Stimulated activated CD4-positive, alpha-beta T cell treated with anti-CD3 and anti-CD28 coated beads, Interleukin-15, amount 100 ng/mL, for 48 hours (primary cell): ENCODE measurements around the gene MICAL3.
"Not testable (repeated sequence)": the region's sequence is repeated elsewhere in the genome, so short reads cannot be mapped to it uniquely, and the experiment has no call there.

Experiments used
- DNase-seq, 2 donors: peaks; one replicate each; pipeline ENCODE4 v3.0.0-alpha.2; 2020; ENCODE audit warnings: low read depth in 2 of 2

Gene MICAL3

DNA sequence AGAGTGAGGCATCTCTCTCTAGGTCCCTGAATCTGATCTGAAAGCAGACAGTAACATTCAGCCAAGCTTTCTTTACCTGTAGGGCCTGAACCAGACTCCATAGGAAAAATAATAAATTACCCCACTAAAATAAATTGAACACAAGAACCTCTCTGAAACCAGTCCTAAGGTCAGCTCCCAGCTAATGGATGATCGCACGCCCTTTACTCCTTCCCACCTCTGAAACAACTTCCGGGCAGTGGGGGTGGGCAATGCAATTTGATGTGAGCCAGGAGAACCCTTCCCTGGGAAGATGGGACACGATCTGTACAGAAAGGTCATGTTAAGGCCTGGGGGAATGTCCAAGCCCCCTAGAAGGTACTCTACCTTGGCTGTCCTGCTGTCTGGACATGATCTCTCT, 71.2 kb downstream of the MICAL3 start:
- no peak for DNase-seq

DNA sequence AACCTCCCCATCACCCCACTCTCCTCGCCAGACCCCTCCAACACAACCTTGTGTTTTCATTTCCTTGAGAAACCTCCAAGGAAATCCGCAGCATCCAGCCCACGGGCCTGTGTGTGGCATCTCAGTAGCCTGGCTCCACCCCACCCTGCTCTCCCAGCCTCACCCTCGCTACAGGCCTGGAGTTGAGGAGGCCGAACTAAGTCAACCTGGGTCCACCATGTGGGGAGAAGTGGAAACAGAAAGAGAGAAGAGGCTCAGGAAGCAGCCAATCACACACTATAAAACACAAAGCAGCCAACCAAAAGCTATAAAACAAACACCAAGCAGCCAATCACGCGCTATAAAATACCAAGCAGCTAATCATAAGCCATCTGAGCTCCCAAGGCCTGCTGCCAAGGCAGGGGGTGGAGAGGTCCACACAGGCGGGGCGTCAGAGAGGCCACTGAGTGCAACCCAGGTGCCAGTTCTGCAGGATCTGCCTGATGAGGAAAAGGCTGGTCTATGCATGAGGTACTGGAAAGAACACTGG, 72.0 kb downstream of the MICAL3 start:
- DNase-seq: no peak

DNA sequence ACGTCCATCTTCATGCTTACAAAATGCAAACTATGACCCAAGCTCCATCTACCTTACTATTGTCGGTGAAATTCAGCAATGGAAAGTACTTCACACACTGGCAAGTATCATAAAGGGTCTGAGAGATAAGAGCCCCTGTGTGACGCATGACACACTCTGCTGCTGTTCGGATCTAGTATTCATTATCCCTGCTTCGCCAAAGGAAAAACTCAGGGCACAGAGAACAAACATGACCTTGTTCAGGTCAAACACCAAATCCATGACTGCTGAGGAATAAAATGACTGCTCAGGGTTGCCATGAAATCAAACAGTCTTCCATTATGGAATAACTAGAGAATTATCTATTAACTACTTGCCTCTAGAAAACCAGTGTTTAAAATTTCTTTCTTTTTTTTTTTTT, 73.0 kb downstream of the MICAL3 start:
- DNase-seq: no peak

DNA sequence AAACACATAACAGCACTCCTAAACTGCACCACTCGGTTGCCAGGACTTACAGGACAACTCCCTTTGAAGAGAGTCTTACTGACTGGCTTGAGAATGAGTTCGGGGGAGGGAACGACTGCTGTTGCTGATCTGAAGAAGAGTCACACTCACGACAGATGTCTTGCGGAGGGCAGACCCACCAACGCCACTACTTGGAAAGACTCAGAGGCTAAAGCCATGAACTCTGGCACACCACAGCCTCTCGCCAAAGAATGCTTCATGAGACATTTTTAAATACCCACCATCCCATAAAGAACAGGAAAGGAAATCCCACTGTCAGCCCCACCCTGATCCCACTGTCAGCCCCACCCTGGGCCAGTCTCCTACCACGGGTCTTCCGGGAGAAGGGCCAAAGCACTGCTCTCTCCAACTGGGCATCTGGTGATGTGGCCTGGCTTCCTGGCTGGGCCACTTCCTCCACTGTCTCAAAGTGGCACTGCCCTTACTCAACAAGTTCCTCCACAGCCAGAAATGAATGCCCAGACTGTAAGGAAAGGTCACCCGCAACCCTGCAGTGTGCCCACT, 73.6 kb downstream of the MICAL3 start:
- no peak for DNase-seq

DNA sequence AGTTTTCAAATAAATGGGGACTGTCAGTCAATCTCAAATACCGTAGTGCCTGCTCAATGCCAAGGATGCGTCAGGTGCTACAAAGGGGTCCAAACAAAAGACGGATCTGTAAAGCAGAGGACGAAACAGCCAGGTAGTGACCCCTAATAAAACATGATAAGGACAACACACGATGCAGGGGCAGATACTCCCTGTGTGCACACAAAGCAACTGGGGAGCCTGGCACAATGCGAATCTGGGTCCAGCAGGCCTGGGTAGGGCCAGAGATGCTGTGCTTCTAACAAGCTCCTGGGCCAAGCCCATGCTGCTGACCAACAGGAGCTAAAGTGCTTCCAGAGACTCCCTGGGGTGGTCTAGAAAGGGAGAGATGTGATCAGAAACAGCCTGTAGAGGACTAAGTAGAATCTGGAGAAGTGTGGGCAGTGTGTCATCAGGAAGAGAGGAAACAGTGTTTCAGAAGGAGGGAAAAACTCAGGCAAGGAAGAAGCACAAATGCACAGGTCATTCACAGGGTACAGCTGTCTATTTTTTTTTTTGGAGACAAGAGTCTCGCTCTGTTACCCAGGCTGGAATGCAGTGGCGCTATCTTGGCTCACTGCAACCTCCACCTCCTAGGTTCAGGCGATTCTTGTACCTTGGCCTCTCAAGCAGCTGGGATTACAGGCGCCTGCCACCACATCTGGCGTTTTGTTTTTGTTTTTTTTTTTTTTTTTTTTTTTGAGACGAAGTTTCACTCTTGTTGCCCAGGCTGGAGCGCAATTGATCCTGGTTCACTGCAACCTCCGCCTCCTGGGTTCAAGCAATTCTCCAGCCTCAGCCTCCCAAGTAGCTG, 74.5 kb downstream of the MICAL3 start:
- no peak for DNase-seq

DNA sequence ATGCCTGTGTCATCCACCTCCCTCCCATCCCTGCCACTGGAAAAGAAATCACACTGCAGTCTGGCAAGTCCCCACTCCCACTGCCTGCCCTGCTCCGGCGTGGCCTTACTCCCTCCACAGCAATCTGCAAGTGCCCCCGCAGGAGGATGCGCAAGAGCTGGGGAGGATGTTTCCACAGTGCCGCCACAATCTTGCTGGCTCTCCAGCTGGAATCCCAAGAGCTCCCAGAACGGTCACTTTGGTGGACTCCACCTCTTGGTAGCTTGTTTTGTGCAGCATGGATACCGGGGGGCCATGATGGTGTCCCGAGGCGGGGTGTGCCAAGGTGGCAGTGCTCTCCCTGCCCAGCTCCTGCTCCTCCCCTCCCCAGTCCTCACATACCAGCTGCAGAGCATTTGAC, 76.3 kb downstream of the MICAL3 start:
- DNase-seq: no peak

DNA sequence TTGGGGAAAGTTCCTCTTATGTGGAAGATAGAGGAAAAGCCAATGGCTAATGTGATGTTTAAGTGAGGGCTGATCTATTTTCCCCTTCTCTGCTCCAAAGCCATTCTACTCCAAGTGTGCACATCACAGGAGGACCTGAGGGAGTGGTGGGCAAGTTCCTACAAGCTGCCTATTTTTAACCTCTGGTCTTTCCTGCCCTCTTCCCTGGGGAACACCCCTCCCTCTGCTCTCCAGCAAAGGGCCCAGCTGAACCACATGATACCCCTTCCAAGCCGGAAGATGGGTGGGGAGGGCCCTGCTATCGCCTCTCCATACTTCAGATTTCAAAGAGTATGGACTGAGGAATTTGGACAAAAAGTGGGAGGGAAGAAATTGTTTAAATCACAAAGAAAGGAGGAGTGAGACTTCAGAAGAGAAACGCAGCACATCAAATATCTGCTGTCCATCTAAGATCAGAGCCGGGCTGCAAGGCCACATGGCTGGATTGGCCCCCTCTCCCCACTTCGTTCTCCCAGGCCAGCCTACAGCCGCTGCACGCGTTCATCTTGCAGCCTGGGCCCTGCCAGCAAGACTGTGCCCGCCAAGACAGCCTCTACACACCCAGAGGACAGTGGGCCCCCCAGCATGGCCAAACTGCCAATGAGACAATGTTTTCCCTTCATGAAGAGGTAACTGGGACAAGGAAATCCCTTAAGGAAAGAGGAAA, 77.5 kb downstream of the MICAL3 start:
- no peak for DNase-seq

DNA sequence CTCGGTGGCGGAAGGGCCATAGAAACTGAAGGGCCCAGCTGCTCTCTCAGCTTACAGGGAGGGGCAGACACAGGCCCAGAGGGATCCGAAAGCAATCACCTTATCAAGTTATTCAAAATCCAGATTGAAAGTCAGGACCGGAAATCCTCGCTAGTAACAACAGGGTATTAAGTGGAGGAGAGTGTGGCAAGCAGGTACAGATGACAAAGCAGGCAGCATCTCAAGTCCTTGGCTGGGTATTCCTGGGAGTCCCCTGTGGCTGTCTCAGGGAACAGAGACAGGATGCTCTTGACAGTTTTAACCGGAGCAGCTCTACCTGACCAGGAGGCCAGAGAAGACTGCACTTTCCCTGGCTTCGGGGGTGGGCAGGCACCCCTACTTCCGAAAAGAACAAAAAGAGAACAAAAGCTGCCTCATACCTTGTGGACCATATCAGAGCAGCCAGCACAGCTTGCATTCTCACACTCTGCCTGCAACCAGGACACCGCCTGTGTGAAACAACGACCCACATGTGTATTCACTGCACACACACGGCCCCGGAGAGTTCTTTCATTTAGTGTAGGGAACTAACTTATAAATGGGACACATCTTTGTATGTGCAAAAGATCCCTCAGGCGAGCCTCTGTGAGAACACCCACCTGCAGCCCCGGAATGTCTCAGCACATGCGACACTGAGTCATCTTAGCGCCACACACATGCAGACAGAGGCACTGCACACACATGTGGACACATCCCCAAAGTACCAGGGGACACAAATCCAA, 78.3 kb downstream of the MICAL3 start:
- DNase-seq: no peak

DNA sequence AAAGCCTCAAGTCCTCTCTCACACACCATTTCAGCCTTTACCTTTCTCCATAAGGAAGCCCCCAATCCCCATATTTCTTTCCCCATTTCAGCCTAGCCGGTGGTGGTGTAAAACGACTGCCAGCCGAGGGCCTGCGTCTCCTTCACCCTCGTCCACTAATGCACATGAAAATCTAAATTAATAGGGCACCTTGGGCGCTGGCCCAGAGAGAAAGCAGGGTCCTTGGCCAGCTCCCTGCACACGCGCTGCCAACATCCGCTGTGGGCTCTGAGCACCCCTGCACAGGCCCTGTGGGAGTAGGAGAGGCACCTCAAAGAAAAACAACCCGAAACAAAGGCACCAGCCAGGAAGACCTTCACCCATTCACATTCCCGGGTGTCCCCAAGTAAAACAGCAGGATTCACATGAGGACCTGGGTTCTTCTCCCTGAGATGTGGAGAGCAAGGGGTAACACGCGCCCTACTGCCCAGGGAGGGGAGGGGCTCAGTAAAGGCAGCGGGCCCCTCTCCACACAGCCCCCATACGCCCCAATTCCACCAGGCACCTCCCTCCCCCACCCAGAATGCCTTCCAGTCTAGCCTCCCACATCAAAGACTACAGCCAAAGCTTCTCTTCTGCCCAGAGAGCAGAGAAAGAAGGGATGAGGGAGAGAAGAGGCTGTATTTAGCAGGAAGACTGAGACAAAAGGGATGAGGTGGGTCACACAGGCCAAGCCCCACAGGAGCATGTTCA, 79.0 kb downstream of the MICAL3 start:
- no peak for DNase-seq

DNA sequence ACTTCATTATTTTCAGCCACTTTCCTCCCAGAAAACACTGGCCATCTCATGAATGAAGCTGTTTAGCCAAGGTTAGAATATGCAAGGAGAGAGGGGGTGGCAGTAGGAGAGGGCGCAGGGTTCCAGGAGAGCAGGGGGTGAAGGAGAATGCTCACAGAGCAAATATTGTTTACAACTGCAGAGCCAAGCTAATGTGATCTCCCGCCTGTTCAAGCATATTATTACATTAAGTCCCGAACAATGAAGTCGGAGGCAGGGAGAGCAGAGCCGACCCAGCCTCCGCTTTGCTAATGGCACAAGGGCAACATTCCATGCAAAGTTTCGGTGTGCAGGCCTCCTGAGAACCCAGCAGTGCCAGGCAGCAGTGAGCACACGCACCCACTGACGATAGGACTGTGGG, 80.1 kb downstream of the MICAL3 start:
- no peak for DNase-seq

DNA sequence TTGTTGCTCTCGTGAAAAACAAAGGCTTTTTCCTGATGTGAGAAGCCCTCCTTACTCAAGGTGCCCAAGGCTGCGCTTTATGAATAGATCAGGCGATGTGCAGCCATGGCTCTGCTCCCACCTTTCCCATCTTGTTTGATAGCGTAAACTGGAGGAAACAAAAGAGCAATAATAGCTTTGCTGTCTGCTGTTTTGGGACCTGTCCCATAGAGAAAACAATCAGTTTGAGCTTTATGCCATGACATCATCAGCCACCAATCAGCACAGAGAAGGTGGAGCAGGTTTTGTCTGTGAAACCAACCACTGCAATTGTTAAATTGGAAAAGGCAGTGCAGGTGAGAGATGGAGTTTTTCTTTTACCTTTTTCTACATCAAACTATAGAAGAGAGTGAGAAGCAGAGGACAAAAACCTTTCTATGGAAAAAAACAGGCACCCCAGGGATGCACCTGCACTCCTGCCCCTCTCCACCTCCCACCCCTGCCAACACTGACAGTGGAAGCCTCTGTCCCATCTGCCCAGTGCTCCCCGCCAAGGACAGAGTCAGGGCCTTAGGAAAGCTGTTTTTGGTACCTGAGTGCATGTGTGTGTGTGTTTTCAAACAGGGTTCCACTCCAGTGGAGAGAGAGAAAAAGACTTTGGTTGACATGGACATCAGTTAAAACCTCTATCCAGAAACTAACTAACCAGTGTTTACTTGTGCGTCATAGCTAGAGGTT, 80.7 kb downstream of the MICAL3 start:
- no peak for DNase-seq

DNA sequence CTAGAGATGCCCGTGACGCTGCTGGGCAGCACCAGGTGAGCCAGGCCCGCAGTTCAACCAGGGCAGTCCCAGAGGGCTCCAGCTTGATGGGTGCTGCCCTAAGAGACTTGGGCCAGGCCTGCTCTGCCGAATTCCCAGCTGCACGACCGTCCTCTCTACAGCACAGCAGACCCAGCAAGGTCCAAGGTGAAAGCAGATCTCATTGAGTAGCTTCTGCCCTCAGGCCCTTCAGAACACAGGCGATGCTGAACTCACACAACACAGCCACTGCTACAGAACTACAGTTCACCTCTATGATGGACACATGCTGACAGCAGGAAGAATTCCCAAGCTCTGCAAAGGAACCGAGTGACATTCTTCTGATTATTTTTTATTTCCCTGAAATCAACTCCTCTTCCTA, 81.6 kb downstream of the MICAL3 start:
- no peak for DNase-seq

DNA sequence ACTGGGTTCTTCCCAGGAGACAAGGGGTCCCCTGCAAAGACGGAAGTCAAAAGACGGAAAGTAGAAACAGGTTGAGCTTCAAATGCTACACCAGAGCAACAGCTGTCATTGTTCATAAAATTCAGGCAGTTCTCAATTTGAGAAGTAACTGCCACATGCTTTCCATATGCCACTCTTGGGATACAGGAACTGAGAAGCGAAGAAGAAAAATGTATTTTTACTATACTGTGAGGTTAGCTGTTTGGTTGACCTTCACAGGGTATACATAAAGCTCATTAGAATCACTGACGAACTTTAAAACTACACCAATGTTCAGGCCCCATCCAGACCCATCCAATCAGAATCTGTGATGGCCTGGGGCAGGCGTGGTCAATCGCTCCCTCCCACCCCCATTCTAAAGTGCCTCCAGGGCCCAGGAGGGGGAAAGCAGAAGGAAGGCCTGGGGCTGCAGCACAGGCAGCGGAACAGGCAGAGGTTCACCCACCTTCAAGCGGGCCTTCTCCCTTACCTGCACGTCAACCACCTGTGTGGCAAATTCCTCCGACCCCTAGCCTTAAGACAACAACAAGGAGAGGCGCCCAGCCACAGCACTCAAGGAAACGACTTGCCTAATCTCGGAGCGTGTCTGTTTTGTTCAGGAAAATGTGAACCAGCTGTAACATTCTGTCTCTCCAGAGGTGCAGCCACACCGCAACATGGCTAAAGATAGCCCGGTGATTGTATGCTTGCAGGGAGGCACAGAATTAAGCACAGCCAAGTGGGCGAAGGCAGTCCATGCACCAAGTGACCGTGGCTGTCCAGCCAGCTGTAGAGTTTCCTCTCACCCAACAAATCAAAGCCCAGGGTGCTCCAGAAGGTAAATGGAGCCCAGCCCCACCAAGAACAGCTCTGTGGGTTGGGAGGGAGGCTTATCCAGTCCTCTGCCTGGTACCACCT, 82.6 kb downstream of the MICAL3 start:
- no peak for DNase-seq

DNA sequence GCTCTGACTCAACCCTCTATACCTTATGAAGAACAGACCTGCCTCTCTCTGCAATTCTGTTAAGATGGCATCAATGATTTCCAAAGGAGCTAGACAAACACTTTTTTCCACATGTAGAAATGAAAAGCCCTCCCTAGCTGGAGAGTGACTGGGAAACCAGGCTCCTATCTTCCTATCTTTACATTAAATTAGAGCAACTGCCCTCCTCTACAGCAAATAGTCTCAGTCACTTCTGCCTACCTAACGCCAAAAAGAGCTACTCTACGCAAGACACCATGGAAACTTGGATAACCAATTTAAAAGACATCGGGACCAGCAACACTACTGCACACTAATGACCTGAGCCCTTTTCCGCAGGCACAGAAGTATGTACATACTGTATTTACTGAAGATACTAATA, 84.8 kb downstream of the MICAL3 start:
- no peak for DNase-seq

DNA sequence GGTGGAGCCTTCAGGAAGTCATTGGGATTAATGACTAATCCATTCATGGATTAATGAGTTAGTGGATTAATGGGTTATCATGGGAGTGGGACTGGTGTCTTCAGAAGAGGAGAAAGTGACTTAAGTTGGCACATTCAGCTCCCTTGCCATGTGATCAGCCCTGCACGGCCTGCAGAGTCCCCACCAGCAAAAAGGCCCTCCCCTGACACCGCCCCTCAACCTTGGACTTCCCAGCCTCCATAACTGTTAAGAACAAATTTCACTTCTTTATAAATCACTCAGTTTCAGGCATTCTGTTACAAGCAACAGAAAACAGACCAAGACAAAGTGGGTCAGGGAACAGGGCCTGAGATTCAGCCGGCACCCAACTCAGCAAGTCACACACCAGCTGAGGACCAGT, 85.3 kb downstream of the MICAL3 start:
- DNase-seq: no peak

DNA sequence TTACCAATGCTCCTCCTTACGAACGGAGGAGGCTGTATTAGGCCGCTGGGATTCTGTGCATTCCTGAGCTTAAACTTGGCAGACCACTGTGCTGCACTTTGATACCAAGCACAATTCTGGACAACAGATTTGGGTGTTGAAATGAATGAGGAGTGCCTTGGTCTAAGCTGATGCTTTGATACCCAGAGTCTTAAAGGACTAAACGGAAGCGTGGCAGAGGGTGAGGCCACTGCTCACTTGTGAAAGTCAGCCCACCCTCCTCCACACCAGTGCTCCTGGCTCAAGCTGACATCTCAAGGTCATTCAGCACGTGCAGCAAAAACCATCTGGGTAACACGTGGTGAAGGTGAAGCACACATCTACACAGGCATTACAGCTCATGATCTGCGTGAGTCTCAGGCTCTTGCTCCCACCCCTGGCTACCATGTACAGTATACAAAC, 85.9 kb downstream of the MICAL3 start:
- no peak for DNase-seq

DNA sequence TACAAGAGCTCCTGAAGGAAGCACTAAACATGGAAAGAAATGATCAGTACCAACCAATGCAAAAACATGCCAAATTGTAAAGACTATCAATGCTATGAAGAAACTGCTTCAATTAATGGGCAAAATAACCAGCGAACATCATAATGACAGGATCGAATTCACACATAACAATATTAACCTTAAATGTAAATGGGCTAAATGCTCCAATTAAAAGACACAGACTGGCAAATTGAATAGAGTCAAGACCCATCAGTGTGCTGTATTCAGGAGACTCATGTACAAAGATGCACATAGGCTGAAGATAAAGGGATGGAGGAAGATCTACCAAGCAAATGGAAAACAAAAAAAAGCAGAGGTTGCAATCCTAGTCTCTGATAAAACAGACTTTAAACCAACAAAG, 91.9 kb downstream of the MICAL3 start:
- not testable (repeated sequence) for DNase-seq

DNA sequence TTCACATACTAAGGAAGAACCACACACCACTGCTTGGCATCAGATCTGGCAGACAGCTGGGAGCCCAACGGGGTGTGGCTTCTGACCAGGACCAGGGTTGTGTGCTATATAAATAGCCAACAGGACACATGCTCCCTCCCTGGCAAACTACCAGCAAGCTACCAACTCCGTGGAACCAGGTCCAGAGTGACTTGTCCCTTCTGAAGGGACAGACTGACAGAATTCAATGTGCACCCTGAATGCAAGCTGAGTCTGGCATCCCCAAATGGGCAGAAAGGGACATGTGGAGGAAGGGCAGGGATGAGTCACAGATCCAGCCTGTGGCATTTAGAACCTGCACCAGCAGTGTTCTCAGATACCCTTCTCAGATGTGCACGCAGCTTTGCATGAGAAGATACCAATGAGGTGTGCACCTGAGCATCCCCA, 92.9 kb downstream of the MICAL3 start:
- no peak for DNase-seq
